DOHH2 (cell line): ENCODE data around the gene TMEM45A.

Source experiments
- EZH2phosphoT487 ChIP-seq: fragments of 200-600 bp; sonication (generic); IDR thresholded peaks from 2 replicates; pipeline ENCODE4 v1.6.1; 2017; ENCODE audit warnings: borderline replicate concordance, mild to moderate bottlenecking, antibody characterized with exemption, low read length, moderate library complexity, mixed read lengths
- TF ChIP-seq, protein P1 (sequence below): fragments of 200-600 bp; sonication (generic); IDR thresholded peaks from one replicate; pipeline ENCODE4 v1.5.1; 2014; ENCODE audit warnings: antibody characterized with exemption, mild to moderate bottlenecking, low read depth, low read length; ENCODE audit not compliant: poor library complexity, severe bottlenecking

DNA sequence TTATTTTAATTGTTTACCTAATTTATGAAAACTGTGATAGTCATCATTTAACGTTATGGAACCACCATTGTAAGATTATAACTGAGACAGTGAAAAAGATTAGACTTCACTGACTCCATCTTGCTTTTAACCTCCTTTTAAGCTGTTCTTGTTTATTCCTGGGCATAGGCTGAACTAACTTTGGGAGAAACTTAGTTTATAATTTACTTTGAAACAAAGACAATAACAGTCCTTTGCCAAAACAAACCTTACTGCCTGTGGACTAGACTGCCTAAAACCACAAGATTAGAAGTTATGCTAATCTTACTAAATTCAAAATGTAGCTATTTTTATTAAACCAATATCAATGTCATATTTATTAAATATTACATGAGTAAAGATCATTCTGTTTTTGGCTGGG, 44.3 kb upstream of the TMEM45A start:
- TF ChIP-seq, protein P1, sequence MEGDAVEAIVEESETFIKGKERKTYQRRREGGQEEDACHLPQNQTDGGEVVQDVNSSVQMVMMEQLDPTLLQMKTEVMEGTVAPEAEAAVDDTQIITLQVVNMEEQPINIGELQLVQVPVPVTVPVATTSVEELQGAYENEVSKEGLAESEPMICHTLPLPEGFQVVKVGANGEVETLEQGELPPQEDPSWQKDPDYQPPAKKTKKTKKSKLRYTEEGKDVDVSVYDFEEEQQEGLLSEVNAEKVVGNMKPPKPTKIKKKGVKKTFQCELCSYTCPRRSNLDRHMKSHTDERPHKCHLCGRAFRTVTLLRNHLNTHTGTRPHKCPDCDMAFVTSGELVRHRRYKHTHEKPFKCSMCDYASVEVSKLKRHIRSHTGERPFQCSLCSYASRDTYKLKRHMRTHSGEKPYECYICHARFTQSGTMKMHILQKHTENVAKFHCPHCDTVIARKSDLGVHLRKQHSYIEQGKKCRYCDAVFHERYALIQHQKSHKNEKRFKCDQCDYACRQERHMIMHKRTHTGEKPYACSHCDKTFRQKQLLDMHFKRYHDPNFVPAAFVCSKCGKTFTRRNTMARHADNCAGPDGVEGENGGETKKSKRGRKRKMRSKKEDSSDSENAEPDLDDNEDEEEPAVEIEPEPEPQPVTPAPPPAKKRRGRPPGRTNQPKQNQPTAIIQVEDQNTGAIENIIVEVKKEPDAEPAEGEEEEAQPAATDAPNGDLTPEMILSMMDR = no peak
- TF ChIP-seq EZH2phosphoT487 = no peak
